ENCODE measurements around the gene NOB1. TPM values are rescaled to one million over a fixed set of nuclear protein-coding genes. Genes with fewer than 3 reads are reported as not detected.

The NOB1 gene
- total RNA-seq, 1 donor from 2014 or later, result 59.9 TPM

GRCh38 chr16:69718111-69718764, 36.5 kb downstream of the NOB1 start:
- no peak for ATAC-seq

- no peak for ATAC-seq
Observed at GRCh38 chr16:69717066-69717465, 37.7 kb downstream of the NOB1 start.

- no peak for ATAC-seq
Observed at GRCh38 chr16:69712914-69713581, 41.7 kb downstream of the NOB1 start.

GRCh38 chr16:69712277-69712676, 42.4 kb downstream of the NOB1 start:
- ATAC-seq, result peak; percentile 63

- peak; percentile 73 for ATAC-seq
Observed at GRCh38 chr16:69711115-69711740, 43.5 kb downstream of the NOB1 start.

- peak; percentile 37 for ATAC-seq
Observed at GRCh38 chr16:69709456-69710084, 45.2 kb downstream of the NOB1 start.

- peak; percentile 18 for ATAC-seq
Observed at GRCh38 chr16:69707920-69708683, 46.6 kb downstream of the NOB1 start.

- ATAC-seq, result no peak
Observed at GRCh38 chr16:69706975-69707340, 47.8 kb downstream of the NOB1 start.

- peak; percentile 72 for ATAC-seq
Observed at GRCh38 chr16:69706256-69706974, 48.3 kb downstream of the NOB1 start.

- ATAC-seq, result no peak
Observed at GRCh38 chr16:69703638-69704037, 51.1 kb downstream of the NOB1 start.

- ATAC-seq, result no peak
Observed at GRCh38 chr16:69701866-69702265, 52.9 kb downstream of the NOB1 start.

GRCh38 chr16:69701452-69701851, 53.3 kb downstream of the NOB1 start:
- no peak for ATAC-seq

GRCh38 chr16:69699915-69700314, 54.8 kb downstream of the NOB1 start:
- ATAC-seq, result no peak

GRCh38 chr16:69698404-69698803, 56.3 kb downstream of the NOB1 start:
- ATAC-seq, result no peak

GRCh38 chr16:69693916-69694315, 60.8 kb downstream of the NOB1 start:
- ATAC-seq, result no peak

- no peak for ATAC-seq
Observed at GRCh38 chr16:69691980-69692911, 62.5 kb downstream of the NOB1 start.
